Thyroid gland (tissue), 4 donors: ENCODE results near the gene SHMT2.

Experiments
- POLR2A ChIP-seq, 2 donors: fragments of 450-650 bp; IDR thresholded peaks; one replicate each; pipeline ENCODE4 v1.6.1; 2017; ENCODE audit warnings: antibody characterized with exemption in 2 of 2, mild to moderate bottlenecking in 2 of 2, moderate library complexity in 1 of 2
- TF ChIP-seq, protein P1 (sequence below), 6 experiments: fragments of 200-600 bp in 3 of 6; fragments of 450-650 bp in 3 of 6; sonication (generic) in 3 of 6; IDR thresholded peaks; one replicate each; pipeline ENCODE4 v1.5.1; 2016 to 2019; ENCODE audit warnings: antibody characterized with exemption in 6 of 6, mild to moderate bottlenecking in 2 of 6, inconsistent platforms in 1 of 6, moderate library complexity in 1 of 6

DNA sequence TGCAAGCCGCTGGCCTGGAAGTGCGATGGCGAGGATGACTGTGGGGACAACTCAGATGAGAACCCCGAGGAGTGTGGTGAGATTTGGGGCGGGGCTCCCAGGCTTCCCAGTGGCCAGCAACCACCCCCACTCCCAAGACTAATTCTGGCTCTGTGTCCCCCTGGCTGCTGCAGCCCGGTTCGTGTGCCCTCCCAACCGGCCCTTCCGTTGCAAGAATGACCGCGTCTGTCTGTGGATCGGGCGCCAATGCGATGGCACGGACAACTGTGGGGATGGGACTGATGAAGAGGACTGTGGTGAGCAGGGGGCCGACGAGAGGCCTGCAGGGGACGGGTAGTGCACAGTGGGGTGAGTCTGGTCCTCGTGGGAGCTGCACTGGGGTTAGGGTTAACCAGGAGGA, 25.1 kb upstream of the SHMT2 start:
- TF ChIP-seq, protein P1, sequence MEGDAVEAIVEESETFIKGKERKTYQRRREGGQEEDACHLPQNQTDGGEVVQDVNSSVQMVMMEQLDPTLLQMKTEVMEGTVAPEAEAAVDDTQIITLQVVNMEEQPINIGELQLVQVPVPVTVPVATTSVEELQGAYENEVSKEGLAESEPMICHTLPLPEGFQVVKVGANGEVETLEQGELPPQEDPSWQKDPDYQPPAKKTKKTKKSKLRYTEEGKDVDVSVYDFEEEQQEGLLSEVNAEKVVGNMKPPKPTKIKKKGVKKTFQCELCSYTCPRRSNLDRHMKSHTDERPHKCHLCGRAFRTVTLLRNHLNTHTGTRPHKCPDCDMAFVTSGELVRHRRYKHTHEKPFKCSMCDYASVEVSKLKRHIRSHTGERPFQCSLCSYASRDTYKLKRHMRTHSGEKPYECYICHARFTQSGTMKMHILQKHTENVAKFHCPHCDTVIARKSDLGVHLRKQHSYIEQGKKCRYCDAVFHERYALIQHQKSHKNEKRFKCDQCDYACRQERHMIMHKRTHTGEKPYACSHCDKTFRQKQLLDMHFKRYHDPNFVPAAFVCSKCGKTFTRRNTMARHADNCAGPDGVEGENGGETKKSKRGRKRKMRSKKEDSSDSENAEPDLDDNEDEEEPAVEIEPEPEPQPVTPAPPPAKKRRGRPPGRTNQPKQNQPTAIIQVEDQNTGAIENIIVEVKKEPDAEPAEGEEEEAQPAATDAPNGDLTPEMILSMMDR (IDR thresholded peaks at IDR 0.05): no peak
- no peak for TF ChIP-seq POLR2A (IDR thresholded peaks at IDR 0.05)
